ENCODE results near the gene ZFAND4. TPM values are rescaled to one million over a fixed set of nuclear protein-coding genes. Genes with fewer than 3 reads are reported as not detected.

Gene ZFAND4
- total and polyA plus RNA-seq, 9 of the 15 experiments (the other 6 are each of a cell fraction or from before 2014, with no cell fraction given): 0.42 to 3.0 (median 1.5) TPM

- ChIA-PET CTCF (ENCODE audit: low intra/inter-chr PET ratio) (no interaction called here), POLR2A (interaction anchor here (0.8 kb wide), 1 partner anchor 21 kb away, joined by 3 read pairs; no protein-coding TSS in a partner anchor)
- Histone ChIP-seq H4K20me1 (replicated peaks; ENCODE audit: control insufficient read depth, insufficient read depth, low read length) (no peaks in the 10 kb centered on the region), H3K4me1 (replicated peaks in 1 of 2; ENCODE audit: control insufficient read depth in 2 of 2, insufficient read depth in 2 of 2, low read length in 2 of 2) (no peaks in the 10 kb centered on the region), H3K9me1 (ENCODE audit: control insufficient read depth, insufficient read depth, low read length) (no peaks in the 10 kb centered on the region), H3K27ac (ENCODE audit: extremely low read depth, low read depth, low read length) (no peak overlapping the region), H3K79me2 (ENCODE audit: control insufficient read depth, insufficient read depth, low read length) (no peaks in the 10 kb centered on the region), H3K4me2 (ENCODE audit: insufficient read depth, low read length) (no peak overlapping the region), H3K4me3 (no peak overlapping the region), H2AFZ (ENCODE audit: low read depth, low read length) (0 out of 2 replicates have a peak overlapping the region, but pooled peaks have one; percentile 11), H3K27me3 (ENCODE audit: control insufficient read depth in 2 of 2, insufficient read depth in 2 of 2, low read length in 2 of 2) (no peaks in the 10 kb centered on the region), H3K9ac (ENCODE audit: insufficient read depth in 1 of 2, low read depth in 2 of 2, low read length in 2 of 2) (no peak overlapping the region), H3K9me3 (replicated peaks; ENCODE audit: control insufficient read depth, insufficient read depth, low read depth, low read length) (no peaks in the 10 kb centered on the region), H3K36me3 (ENCODE audit: control insufficient read depth, insufficient read depth, low read length) (no peaks in the 10 kb centered on the region)
- intact Hi-C loops (cut with micrococcal nuclease): no loop called here
- BruUV-seq (replicated peaks): no TSS peak
- WGBS (ENCODE audit: insufficient coverage, low coverage, missing lambda C conversion rate): 20% methylated on average over 2 of the region's 2 CpGs
- no peak for ATAC-seq
- in situ Hi-C loops (cut with MboI): no loop called here
- no peak for FAIRE-seq
- no peak for DNase-seq (ENCODE audit: extremely low read depth in 1 of 4, low spot score in 3 of 4)
- TF ChIP-seq ZNF766 (CRISPR knock-in tag; conservative IDR thresholded peaks at IDR 0.05) (no peak), ZBTB7A (IDR thresholded peaks at IDR 0.05; ENCODE audit: borderline replicate concordance, control insufficient read depth, low read depth, low read length) (no peak), CBX5 (IDR thresholded peaks at IDR 0.05; ENCODE audit: borderline replicate concordance, low read depth) (no peak), SFPQ (IDR thresholded peaks at IDR 0.05; ENCODE audit: low read depth, low read length) (no peak), RHOXF2B (CRISPR knock-in tag; conservative IDR thresholded peaks at IDR 0.05) (no peak), ELF2 (CRISPR knock-in tag; IDR thresholded peaks at IDR 0.05) (no peak), ZBTB49 (CRISPR knock-in tag; IDR thresholded peaks at IDR 0.05; ENCODE audit: borderline replicate concordance) (no peak), POLR2A (conservative IDR thresholded peaks at IDR 0.05) (no peak), ZZZ3 (IDR thresholded peaks at IDR 0.05) (no peak), EP400 (IDR thresholded peaks at IDR 0.05) (no peak), RCOR1 (IDR thresholded peaks at IDR 0.05; ENCODE audit: borderline replicate concordance in 1 of 2, low read depth in 2 of 2, low read length in 2 of 2) (no peak), EP300 (IDR thresholded peaks at IDR 0.05; ENCODE audit: low read length) (no peak), SAP30 (IDR thresholded peaks at IDR 0.05; ENCODE audit: borderline replicate concordance, insufficient read depth, low read depth, low read length, poor library complexity, severe bottlenecking) (no peak), ZNF12 (CRISPR knock-in tag; IDR thresholded peaks at IDR 0.05) (no peak), ZNF140 (CRISPR knock-in tag; IDR thresholded peaks at IDR 0.05) (no peak), MBD1 (CRISPR knock-in tag; IDR thresholded peaks at IDR 0.05) (no peak), MXI1 (IDR thresholded peaks at IDR 0.05; ENCODE audit: low read depth, low read length) (no peak), CEBPG (CRISPR knock-in tag; IDR thresholded peaks at IDR 0.05) (no peak), CEBPG (tag; conservative IDR thresholded peaks at IDR 0.05 in 1 of 2, IDR thresholded peaks at IDR 0.05 in 1 of 2) (no peak)
These were observed 23.3 kb downstream of the ZFAND4 start for GRCh38 chr10:45649296-45649695.
